SK-N-SH treated with all-trans-retinoic acid at 6 μM for 48 hours (cell line): Measurements from ENCODE around the gene LCN12.
A peak's percentile ranks its signal among the peaks of the same experiment; 100 is the strongest.

ENCODE experiments used
- ATAC-seq: fragments of 200-7000 bp; cut with Tn5 transposase; 3 replicates; pipeline ENCODE4 v1.9.1; 2020; ENCODE audit warnings: mild to moderate bottlenecking, moderate library complexity
- CSDC2 ChIP-seq: fragments of 250-450 bp; sonication (Bioruptor Pico); IDR thresholded peaks from 2 replicates; pipeline ENCODE4 v1.5.0; 2020; ENCODE audit warnings: mild to moderate bottlenecking, moderate library complexity
- ESRRG ChIP-seq: fragments of 250-450 bp; sonication (Bioruptor Pico); IDR thresholded peaks from 2 replicates; pipeline ENCODE4 v1.6.1; 2021; ENCODE audit warnings: mild to moderate bottlenecking
- GLIS3 ChIP-seq: fragments of 250-450 bp; sonication (Bioruptor Pico); IDR thresholded peaks from 2 replicates; pipeline ENCODE4 v1.5.0; 2020; ENCODE audit warnings: mild to moderate bottlenecking, moderate library complexity
- ISL1 ChIP-seq: fragments of 250-450 bp; sonication (Bioruptor Pico); IDR thresholded peaks from 2 replicates; pipeline ENCODE4 v2.1.2; 2022; ENCODE audit warnings: mild to moderate bottlenecking, moderate library complexity
- OSR1 ChIP-seq: fragments of 250-450 bp; sonication (Bioruptor Pico); IDR thresholded peaks from 2 replicates; pipeline ENCODE4 v1.8.0; 2022; ENCODE audit warnings: moderate library complexity, mild to moderate bottlenecking, inconsistent platforms
- PPARA ChIP-seq: fragments of 250-450 bp; sonication (Bioruptor Pico); IDR thresholded peaks from 2 replicates; pipeline ENCODE4 v1.5.0; 2020; ENCODE audit warnings: mild to moderate bottlenecking, borderline replicate concordance
- RARB ChIP-seq: fragments of 250-450 bp; sonication (Bioruptor Pico); IDR thresholded peaks from 2 replicates; pipeline ENCODE4 v1.8.0; 2021; ENCODE audit warnings: mild to moderate bottlenecking, moderate library complexity
- SNAI2 ChIP-seq: fragments of 250-450 bp; sonication (Bioruptor Pico); IDR thresholded peaks from 2 replicates; pipeline ENCODE4 v1.5.0; 2020; ENCODE audit warnings: mild to moderate bottlenecking, moderate library complexity
- TOX ChIP-seq: fragments of 250-450 bp; sonication (Bioruptor Pico); IDR thresholded peaks from 2 replicates; pipeline ENCODE4 v1.8.0; 2021; ENCODE audit warnings: mild to moderate bottlenecking, moderate library complexity, borderline replicate concordance
- ZC3H10 ChIP-seq: fragments of 250-450 bp; sonication (Bioruptor Pico); IDR thresholded peaks from 2 replicates; pipeline ENCODE4 v1.5.1; 2021; ENCODE audit warnings: mild to moderate bottlenecking, moderate library complexity
- ZFP3 ChIP-seq: fragments of 250-450 bp; sonication (Bioruptor Pico); IDR thresholded peaks from 2 replicates; pipeline ENCODE4 v1.5.0; 2020; ENCODE audit warnings: mild to moderate bottlenecking, moderate library complexity
- ZNF565 ChIP-seq: fragments of 450-650 bp; formaldehyde crosslinking; conservative IDR thresholded peaks from 2 replicates; pipeline ENCODE4 v1.5.0; 2020; ENCODE audit warnings: low read depth, mild to moderate bottlenecking, moderate library complexity
- ZNF70 ChIP-seq: fragments of 450-650 bp; formaldehyde crosslinking; IDR thresholded peaks from 2 replicates; pipeline ENCODE4 v1.5.0; 2020; ENCODE audit warnings: mild to moderate bottlenecking, moderate library complexity
- ZNF8 ChIP-seq: fragments of 450-650 bp; formaldehyde crosslinking; IDR thresholded peaks from 2 replicates; pipeline ENCODE4 v1.5.0; 2020; ENCODE audit warnings: mild to moderate bottlenecking, moderate library complexity
- TF ChIP-seq, protein P1 (sequence below): fragments of 250-450 bp; sonication (Bioruptor Pico); IDR thresholded peaks from 2 replicates; pipeline ENCODE4 v1.8.0; 2020; ENCODE audit warnings: mild to moderate bottlenecking, moderate library complexity, borderline replicate concordance
- TF ChIP-seq, protein P2 (sequence below): fragments of 250-450 bp; sonication (Bioruptor Pico); IDR thresholded peaks from 2 replicates; pipeline ENCODE4 v1.8.0; 2021; ENCODE audit warnings: low read depth, mild to moderate bottlenecking, moderate library complexity, borderline replicate concordance
- TF ChIP-seq, protein P3 (sequence below): fragments of 250-450 bp; sonication (Bioruptor Pico); IDR thresholded peaks from 2 replicates; pipeline ENCODE4 v1.5.1; 2020; ENCODE audit warnings: low read depth, mild to moderate bottlenecking, moderate library complexity
- TF ChIP-seq, protein P4 (sequence below): fragments of 250-450 bp; sonication (Bioruptor Pico); IDR thresholded peaks from 2 replicates; pipeline ENCODE4 v1.5.0; 2020; ENCODE audit warnings: mild to moderate bottlenecking, moderate library complexity
- TF ChIP-seq, protein P5 (sequence below): fragments of 250-450 bp; sonication (Bioruptor Pico); IDR thresholded peaks from 2 replicates; pipeline ENCODE4 v1.5.1; 2021; ENCODE audit warnings: mild to moderate bottlenecking, moderate library complexity

The LCN12 gene

DNA sequence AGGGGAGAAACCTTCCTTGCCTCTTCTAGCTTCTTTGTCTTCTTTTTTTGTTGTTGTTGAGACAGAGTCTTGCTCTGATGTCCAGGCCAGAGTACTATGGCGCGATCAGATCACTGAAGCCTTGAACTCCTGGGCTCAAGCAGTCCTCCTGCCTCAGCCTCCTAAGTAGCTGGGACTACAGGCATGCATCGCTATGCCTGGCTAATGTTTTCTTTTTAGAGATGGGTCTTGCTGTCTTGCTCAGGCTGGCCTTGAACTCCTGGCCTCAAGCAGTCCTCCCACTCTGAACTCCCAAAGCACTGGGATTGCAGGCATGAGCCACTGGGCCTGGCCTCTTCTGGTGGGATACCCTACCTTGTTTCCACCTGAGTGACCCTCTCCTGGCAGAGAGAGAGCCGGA, 36.8 kb downstream of the LCN12 start:
- TF ChIP-seq, protein P1, sequence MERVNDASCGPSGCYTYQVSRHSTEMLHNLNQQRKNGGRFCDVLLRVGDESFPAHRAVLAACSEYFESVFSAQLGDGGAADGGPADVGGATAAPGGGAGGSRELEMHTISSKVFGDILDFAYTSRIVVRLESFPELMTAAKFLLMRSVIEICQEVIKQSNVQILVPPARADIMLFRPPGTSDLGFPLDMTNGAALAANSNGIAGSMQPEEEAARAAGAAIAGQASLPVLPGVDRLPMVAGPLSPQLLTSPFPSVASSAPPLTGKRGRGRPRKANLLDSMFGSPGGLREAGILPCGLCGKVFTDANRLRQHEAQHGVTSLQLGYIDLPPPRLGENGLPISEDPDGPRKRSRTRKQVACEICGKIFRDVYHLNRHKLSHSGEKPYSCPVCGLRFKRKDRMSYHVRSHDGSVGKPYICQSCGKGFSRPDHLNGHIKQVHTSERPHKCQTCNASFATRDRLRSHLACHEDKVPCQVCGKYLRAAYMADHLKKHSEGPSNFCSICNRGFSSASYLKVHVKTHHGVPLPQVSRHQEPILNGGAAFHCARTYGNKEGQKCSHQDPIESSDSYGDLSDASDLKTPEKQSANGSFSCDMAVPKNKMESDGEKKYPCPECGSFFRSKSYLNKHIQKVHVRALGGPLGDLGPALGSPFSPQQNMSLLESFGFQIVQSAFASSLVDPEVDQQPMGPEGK (CRISPR knock-in tag), result no peak
- no peak for TF ChIP-seq ZNF8 (CRISPR knock-in tag)
- TF ChIP-seq OSR1, result no peak
- TF ChIP-seq GLIS3, result no peak
- TF ChIP-seq TOX (CRISPR knock-in tag), result no peak
- TF ChIP-seq, all 23 proteins: peak for 0
- ATAC-seq, result no peak

DNA sequence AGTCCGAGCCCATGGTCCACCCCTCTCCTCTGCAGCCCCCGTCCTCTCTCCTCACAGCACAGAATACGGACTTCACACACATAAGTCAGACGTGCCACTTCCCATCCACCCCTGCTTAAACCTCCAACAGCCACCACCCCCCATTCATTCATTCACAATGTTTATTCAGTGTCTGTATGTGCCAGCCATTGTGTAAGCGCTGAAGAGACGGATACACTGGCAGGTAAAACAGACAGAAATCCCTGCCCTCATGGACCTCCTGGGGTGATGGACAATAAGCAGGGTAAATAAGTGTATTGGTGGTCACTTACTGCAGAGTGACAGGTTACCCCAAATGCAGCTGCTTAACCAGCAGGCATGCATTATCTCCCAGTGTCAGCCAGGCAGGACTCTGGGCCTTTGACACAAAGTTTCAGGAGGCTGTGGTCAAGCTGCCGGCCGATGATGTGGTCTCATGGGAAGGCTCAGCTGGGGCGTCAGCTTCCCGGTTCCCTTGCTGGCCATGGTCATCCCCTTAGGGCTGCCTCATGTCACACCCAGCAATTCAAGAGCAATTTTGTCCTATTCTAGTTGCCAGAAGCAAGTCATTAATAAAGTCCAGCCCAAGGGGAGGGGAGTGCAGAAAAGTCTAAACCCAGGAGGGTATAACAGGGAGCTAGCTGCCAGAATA, 38.3 kb downstream of the LCN12 start:
- TF ChIP-seq RARB (CRISPR knock-in tag), result no peak
- TF ChIP-seq SNAI2 (CRISPR knock-in tag), result no peak
- TF ChIP-seq, protein P2, sequence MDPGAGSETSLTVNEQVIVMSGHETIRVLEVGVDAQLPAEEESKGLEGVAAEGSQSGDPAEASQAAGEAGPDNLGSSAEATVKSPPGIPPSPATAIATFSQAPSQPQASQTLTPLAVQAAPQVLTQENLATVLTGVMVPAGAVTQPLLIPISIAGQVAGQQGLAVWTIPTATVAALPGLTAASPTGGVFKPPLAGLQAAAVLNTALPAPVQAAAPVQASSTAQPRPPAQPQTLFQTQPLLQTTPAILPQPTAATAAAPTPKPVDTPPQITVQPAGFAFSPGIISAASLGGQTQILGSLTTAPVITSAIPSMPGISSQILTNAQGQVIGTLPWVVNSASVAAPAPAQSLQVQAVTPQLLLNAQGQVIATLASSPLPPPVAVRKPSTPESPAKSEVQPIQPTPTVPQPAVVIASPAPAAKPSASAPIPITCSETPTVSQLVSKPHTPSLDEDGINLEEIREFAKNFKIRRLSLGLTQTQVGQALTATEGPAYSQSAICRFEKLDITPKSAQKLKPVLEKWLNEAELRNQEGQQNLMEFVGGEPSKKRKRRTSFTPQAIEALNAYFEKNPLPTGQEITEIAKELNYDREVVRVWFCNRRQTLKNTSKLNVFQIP (CRISPR knock-in tag), result no peak
- TF ChIP-seq, protein P3, sequence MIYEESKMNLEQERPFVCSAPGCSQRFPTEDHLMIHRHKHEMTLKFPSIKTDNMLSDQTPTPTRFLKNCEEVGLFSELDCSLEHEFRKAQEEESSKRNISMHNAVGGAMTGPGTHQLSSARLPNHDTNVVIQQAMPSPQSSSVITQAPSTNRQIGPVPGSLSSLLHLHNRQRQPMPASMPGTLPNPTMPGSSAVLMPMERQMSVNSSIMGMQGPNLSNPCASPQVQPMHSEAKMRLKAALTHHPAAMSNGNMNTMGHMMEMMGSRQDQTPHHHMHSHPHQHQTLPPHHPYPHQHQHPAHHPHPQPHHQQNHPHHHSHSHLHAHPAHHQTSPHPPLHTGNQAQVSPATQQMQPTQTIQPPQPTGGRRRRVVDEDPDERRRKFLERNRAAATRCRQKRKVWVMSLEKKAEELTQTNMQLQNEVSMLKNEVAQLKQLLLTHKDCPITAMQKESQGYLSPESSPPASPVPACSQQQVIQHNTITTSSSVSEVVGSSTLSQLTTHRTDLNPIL, result no peak
- TF ChIP-seq, protein P1 (CRISPR knock-in tag), result no peak
- TF ChIP-seq CSDC2 (CRISPR knock-in tag), result no peak
- no peak for TF ChIP-seq ZNF70 (CRISPR knock-in tag)
- no peak for TF ChIP-seq OSR1
- TF ChIP-seq ZNF565 (CRISPR knock-in tag), result no peak
- no peak for TF ChIP-seq ZC3H10 (CRISPR knock-in tag)
- TF ChIP-seq PPARA (CRISPR knock-in tag), result no peak
- TF ChIP-seq GLIS3, result no peak
- TF ChIP-seq, protein P4, sequence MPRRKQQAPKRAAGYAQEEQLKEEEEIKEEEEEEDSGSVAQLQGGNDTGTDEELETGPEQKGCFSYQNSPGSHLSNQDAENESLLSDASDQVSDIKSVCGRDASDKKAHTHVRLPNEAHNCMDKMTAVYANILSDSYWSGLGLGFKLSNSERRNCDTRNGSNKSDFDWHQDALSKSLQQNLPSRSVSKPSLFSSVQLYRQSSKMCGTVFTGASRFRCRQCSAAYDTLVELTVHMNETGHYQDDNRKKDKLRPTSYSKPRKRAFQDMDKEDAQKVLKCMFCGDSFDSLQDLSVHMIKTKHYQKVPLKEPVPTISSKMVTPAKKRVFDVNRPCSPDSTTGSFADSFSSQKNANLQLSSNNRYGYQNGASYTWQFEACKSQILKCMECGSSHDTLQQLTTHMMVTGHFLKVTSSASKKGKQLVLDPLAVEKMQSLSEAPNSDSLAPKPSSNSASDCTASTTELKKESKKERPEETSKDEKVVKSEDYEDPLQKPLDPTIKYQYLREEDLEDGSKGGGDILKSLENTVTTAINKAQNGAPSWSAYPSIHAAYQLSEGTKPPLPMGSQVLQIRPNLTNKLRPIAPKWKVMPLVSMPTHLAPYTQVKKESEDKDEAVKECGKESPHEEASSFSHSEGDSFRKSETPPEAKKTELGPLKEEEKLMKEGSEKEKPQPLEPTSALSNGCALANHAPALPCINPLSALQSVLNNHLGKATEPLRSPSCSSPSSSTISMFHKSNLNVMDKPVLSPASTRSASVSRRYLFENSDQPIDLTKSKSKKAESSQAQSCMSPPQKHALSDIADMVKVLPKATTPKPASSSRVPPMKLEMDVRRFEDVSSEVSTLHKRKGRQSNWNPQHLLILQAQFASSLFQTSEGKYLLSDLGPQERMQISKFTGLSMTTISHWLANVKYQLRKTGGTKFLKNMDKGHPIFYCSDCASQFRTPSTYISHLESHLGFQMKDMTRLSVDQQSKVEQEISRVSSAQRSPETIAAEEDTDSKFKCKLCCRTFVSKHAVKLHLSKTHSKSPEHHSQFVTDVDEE (CRISPR knock-in tag), result no peak
- TF ChIP-seq, protein P5, sequence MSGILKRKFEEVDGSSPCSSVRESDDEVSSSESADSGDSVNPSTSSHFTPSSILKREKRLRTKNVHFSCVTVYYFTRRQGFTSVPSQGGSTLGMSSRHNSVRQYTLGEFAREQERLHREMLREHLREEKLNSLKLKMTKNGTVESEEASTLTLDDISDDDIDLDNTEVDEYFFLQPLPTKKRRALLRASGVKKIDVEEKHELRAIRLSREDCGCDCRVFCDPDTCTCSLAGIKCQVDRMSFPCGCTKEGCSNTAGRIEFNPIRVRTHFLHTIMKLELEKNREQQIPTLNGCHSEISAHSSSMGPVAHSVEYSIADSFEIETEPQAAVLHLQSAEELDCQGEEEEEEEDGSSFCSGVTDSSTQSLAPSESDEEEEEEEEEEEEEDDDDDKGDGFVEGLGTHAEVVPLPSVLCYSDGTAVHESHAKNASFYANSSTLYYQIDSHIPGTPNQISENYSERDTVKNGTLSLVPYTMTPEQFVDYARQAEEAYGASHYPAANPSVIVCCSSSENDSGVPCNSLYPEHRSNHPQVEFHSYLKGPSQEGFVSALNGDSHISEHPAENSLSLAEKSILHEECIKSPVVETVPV, result no peak
- no peak for TF ChIP-seq ESRRG (CRISPR knock-in tag)
- no peak for ATAC-seq

DNA sequence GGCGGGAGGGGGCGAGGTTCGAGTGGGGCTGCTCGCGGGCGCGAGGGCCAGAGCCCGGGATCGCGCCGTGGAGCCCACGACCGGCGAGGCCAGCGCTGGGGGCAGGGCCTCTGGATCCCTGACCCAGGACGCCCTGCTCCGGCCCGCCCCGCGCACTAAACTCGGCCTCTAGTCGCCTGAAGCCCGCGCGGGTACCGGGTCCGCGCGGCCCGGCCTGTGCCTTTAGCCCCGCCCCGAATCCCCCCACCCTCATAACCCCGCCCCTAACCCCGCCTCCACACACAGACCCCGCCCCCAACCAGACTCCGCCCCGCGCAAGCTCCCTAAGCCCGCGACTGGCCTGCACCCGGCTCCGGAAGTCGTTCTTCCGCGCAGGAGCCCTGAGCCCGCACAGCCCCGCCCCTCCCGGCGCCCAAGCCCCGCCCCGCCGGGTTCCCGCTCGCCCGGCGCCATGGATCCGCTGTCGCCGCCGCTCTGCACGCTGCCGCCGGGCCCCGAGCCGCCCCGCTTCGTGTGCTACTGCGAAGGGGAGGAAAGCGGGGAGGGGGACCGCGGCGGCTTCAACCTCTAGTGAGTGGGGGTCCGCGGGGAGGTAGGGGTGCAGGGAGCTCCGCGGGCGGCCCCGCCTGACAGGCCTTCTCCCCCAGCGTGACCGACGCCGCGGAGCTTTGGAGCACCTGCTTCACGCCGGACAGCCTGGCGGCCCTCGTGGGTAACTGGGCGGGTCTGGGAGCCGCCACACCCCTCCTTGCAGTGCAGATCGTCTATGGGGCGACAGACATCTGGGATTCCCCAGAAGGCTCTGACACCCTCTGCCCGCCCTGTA, 40.1 kb downstream of the LCN12 start, which contains the start of gene PAXX:
TSS of gene PAXX (plus strand) at position 430 of the 826 bp plus-strand sequence. CDS start at position 452, 22 bp downstream.
- peak; percentile 88 for ATAC-seq
- TF ChIP-seq, protein P2 (CRISPR knock-in tag), result no peak
- TF ChIP-seq ZFP3 (CRISPR knock-in tag) (no peak), ESRRG (CRISPR knock-in tag) (no peak), ZNF70 (CRISPR knock-in tag) (no peak), ISL1 (CRISPR knock-in tag) (no peak), ZNF8 (CRISPR knock-in tag) (no peak), CSDC2 (CRISPR knock-in tag) (no peak)
- TF ChIP-seq, protein P5, result no peak
